ENCODE data around the gene GPATCH3. TPM values are rescaled to one million over a fixed set of nuclear protein-coding genes. Genes with fewer than 3 reads are reported as not detected.

The GPATCH3 gene
- total and polyA plus RNA-seq, 2 experiments from 2014 or later, result 9.5 to 18.4 TPM

DNA sequence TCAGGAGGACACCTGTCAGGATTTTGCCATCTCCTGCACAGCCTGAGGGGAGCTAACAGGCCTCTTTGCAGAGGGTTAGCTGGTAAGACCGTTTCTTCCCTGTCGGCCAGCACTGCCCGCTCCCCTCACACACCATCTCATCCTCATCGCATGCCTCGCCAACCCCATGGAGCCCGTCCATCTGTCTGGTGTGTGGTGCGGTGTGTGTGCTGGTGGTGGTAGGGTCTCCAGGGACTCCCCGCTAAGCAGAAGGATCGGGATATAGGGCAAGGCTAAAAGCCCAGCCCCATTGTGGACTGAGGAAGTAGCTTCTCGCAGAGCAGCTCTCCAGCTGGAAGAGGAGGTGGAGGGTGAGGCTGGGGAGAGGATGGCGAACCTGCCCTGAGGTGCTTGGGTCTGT is 44.1 kb downstream of the GPATCH3 start:
- TF ChIP-seq EZH2 (IDR thresholded peaks at IDR 0.05; ENCODE audit: borderline replicate concordance) (no peak), EZH2phosphoT487 (IDR thresholded peaks at IDR 0.05; ENCODE audit: low read depth, severe bottlenecking, unreplicated experiment) (no peak)
- TF ChIP-seq, protein P1, sequence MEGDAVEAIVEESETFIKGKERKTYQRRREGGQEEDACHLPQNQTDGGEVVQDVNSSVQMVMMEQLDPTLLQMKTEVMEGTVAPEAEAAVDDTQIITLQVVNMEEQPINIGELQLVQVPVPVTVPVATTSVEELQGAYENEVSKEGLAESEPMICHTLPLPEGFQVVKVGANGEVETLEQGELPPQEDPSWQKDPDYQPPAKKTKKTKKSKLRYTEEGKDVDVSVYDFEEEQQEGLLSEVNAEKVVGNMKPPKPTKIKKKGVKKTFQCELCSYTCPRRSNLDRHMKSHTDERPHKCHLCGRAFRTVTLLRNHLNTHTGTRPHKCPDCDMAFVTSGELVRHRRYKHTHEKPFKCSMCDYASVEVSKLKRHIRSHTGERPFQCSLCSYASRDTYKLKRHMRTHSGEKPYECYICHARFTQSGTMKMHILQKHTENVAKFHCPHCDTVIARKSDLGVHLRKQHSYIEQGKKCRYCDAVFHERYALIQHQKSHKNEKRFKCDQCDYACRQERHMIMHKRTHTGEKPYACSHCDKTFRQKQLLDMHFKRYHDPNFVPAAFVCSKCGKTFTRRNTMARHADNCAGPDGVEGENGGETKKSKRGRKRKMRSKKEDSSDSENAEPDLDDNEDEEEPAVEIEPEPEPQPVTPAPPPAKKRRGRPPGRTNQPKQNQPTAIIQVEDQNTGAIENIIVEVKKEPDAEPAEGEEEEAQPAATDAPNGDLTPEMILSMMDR (IDR thresholded peaks at IDR 0.05; ENCODE audit: poor library complexity), result no peak
- no peak overlapping the region for H2AFZ ChIP-seq
- DNase-seq (ENCODE audit: low spot score), result no peak
- no peaks in the 10 kb centered on the region for H3K4me1 ChIP-seq (ENCODE audit: insufficient read depth)
- H3K36me3 ChIP-seq (replicated peaks; ENCODE audit: insufficient read depth, low read depth), result no peaks in the 10 kb centered on the region
- H3K27ac ChIP-seq, result no peak overlapping the region
- H3K9me2 ChIP-seq (replicated peaks; ENCODE audit: insufficient read depth), result no peaks in the 10 kb centered on the region
- no peaks in the 10 kb centered on the region for H3K79me2 ChIP-seq
- no peaks in the 10 kb centered on the region for H4K20me1 ChIP-seq (ENCODE audit: insufficient read depth, poor library complexity, severe bottlenecking)
- no peak overlapping the region for H3K4me2 ChIP-seq
- no peak overlapping the region for H3K4me3 ChIP-seq
- 89% methylated on average over 11 of the region's 11 CpGs for WGBS (ENCODE audit: low lambda C conversion rate, missing lambda C conversion rate)
- no peaks in the 10 kb centered on the region for H3K9me3 ChIP-seq (ENCODE audit: low read depth)
- H3K27me3 ChIP-seq, result no peaks in the 10 kb centered on the region

DNA sequence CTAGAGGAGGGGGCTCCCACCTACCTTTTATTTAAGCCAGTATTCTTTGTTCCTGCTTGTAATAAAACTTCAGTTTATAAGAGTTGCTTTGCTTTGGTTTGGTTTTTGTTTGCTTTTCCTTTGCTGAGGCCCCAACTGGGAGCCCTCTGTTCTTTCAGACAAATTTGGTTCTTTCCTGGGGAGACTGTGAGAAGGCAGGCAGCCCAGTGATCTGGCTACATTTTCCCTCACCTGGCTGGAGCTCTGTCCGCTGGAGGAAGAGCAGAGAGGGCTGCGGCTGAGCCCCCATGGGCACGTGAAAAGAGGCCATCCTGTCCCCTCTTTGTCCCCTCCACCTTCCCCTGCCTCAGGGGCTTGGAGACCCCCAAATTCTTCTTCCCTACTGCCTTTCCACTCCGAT is 44.6 kb downstream of the GPATCH3 start:
- Histone ChIP-seq H3K27ac (no peak overlapping the region), H4K20me1 (ENCODE audit: insufficient read depth, poor library complexity, severe bottlenecking) (no peaks in the 10 kb centered on the region), H3K4me2 (no peak overlapping the region), H3K79me2 (no peaks in the 10 kb centered on the region), H3K36me3 (replicated peaks; ENCODE audit: insufficient read depth, low read depth) (no peaks in the 10 kb centered on the region), H3K4me3 (no peak overlapping the region), H2AFZ (no peak overlapping the region), H3K27me3 (no peaks in the 10 kb centered on the region), H3K9me2 (replicated peaks; ENCODE audit: insufficient read depth) (no peaks in the 10 kb centered on the region), H3K4me1 (ENCODE audit: insufficient read depth) (no peaks in the 10 kb centered on the region), H3K9me3 (ENCODE audit: low read depth) (no peaks in the 10 kb centered on the region)
- 90% methylated on average over 4 of the region's 4 CpGs for WGBS (ENCODE audit: low lambda C conversion rate, missing lambda C conversion rate)
- no peak for DNase-seq (ENCODE audit: low spot score)
- TF ChIP-seq, protein P1 (IDR thresholded peaks at IDR 0.05; ENCODE audit: poor library complexity), result no peak
- TF ChIP-seq EZH2 (IDR thresholded peaks at IDR 0.05; ENCODE audit: borderline replicate concordance), result no peak
- TF ChIP-seq EZH2phosphoT487 (IDR thresholded peaks at IDR 0.05; ENCODE audit: low read depth, severe bottlenecking, unreplicated experiment), result no peak

DNA sequence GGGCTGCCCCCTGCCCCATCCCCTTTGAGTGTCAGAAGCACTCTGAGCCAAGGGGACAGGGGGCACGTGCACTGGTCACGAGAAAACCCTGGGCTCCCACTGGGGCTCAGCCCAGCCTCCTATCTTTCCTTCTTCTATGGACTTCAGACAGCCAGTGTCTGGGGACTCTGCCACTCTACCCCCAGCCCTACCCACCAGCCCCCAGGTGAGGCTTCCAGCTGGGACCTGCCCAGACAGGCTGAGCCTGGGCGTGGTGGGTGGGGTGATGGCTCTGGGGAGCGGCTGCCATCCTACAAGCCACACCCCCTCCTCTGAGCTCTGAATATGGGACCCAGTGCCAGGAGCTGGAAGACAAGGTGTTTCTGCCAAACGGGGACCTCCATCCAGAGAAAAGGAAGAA is 45.4 kb downstream of the GPATCH3 start:
- H3K4me3 ChIP-seq, result no peak overlapping the region
- H4K20me1 ChIP-seq (ENCODE audit: insufficient read depth, poor library complexity, severe bottlenecking), result no peaks in the 10 kb centered on the region
- no peaks in the 10 kb centered on the region for H3K9me2 ChIP-seq (replicated peaks; ENCODE audit: insufficient read depth)
- no peak for TF ChIP-seq EZH2phosphoT487 (IDR thresholded peaks at IDR 0.05; ENCODE audit: low read depth, severe bottlenecking, unreplicated experiment)
- TF ChIP-seq, protein P1 (IDR thresholded peaks at IDR 0.05; ENCODE audit: poor library complexity), result no peak
- no peaks in the 10 kb centered on the region for H3K36me3 ChIP-seq (replicated peaks; ENCODE audit: insufficient read depth, low read depth)
- no peak overlapping the region for H3K4me2 ChIP-seq
- no peak overlapping the region for H3K27ac ChIP-seq
- H2AFZ ChIP-seq, result no peak overlapping the region
- H3K27me3 ChIP-seq, result no peaks in the 10 kb centered on the region
- H3K9me3 ChIP-seq (ENCODE audit: low read depth), result no peaks in the 10 kb centered on the region
- DNase-seq (ENCODE audit: low spot score), result no peak
- 92% methylated on average over 5 of the region's 5 CpGs for WGBS (ENCODE audit: low lambda C conversion rate, missing lambda C conversion rate)
- H3K4me1 ChIP-seq (ENCODE audit: insufficient read depth), result no peaks in the 10 kb centered on the region
- H3K79me2 ChIP-seq, result no peaks in the 10 kb centered on the region

DNA sequence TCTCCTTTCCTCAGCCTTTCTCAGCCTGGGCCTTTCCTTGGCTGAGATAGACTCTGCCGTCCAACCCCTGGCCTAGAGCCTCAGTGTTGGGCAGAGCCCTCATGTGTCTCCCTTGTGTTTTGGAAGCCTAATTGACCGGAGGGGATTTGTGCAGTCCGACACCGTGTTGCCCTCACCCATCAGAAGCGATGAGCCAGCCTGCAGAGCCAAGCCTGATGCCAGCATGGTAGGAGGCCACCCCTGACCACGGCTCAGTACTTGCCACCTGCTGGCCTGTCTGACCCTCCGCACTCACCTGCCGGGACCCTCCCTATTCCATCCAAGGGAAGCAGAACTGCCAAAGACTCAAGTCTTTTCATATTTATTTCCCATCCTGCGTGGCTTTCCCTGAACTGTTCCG is 46.7 kb downstream of the GPATCH3 start:
- Histone ChIP-seq H3K4me1 (ENCODE audit: insufficient read depth) (no peaks in the 10 kb centered on the region), H4K20me1 (ENCODE audit: insufficient read depth, poor library complexity, severe bottlenecking) (no peaks in the 10 kb centered on the region), H3K27ac (no peak overlapping the region), H3K9me2 (replicated peaks; ENCODE audit: insufficient read depth) (no peaks in the 10 kb centered on the region), H3K36me3 (replicated peaks; ENCODE audit: insufficient read depth, low read depth) (no peaks in the 10 kb centered on the region), H3K4me2 (no peak overlapping the region), H3K9me3 (ENCODE audit: low read depth) (no peaks in the 10 kb centered on the region), H3K79me2 (no peaks in the 10 kb centered on the region), H3K4me3 (no peak overlapping the region), H3K27me3 (no peaks in the 10 kb centered on the region), H2AFZ (no peak overlapping the region)
- TF ChIP-seq, protein P1 (IDR thresholded peaks at IDR 0.05; ENCODE audit: poor library complexity), result no peak
- TF ChIP-seq EZH2phosphoT487 (IDR thresholded peaks at IDR 0.05; ENCODE audit: low read depth, severe bottlenecking, unreplicated experiment) (no peak), EZH2 (IDR thresholded peaks at IDR 0.05; ENCODE audit: borderline replicate concordance) (no peak)
- 98% methylated on average over 10 of the region's 10 CpGs for WGBS (ENCODE audit: low lambda C conversion rate, missing lambda C conversion rate)
- DNase-seq (ENCODE audit: low spot score), result no peak
